Kidney (tissue), 14 donors: Measurements from ENCODE around the gene MIOX. TPM values are rescaled to one million over a fixed set of nuclear protein-coding genes. Genes with fewer than 3 reads are reported as not detected.

Source experiments
- DNase-seq, 5 donors: peaks; one replicate each; pipeline ENCODE4 v3.0.0-alpha.2; 2013 to 2020
- FAIRE-seq: peaks from 2 replicates; lab custom pipeline; 2012; peaks lifted over from hg19 to GRCh38; lab: Jason Lieb, UNC
- H3K27ac ChIP-seq, 2 donors: one replicate each; pipeline ENCODE4 v1.7.0; 2013; ENCODE audit warnings: low read depth in 2 of 2, low read length in 2 of 2, inconsistent platforms in 1 of 2
- H3K27me3 ChIP-seq: one replicate; pipeline ENCODE4 v1.7.1; 2013; ENCODE audit warnings: low read length, inconsistent platforms; ENCODE audit not compliant: control insufficient read depth, insufficient read depth
- H3K36me3 ChIP-seq, 3 donors: one replicate each; pipeline versions ENCODE4 v1.7.0 to v1.7.1; 2013; ENCODE audit warnings: low read length in 3 of 3, control low read depth in 1 of 3, inconsistent platforms in 1 of 3; ENCODE audit not compliant: insufficient read depth in 3 of 3, control insufficient read depth in 2 of 3
- H3K4me1 ChIP-seq, 3 donors: one replicate each; pipeline versions ENCODE4 v1.7.0 to v1.7.1; 2013; ENCODE audit warnings: low read length in 3 of 3, inconsistent platforms in 1 of 3, low read depth in 1 of 3; ENCODE audit not compliant: control insufficient read depth in 2 of 3, insufficient read depth in 2 of 3
- H3K4me3 ChIP-seq, 3 donors: one replicate each; pipeline versions ENCODE4 v1.7.0 to v1.8.1; 2013; ENCODE audit warnings: low read length in 3 of 3, control low read depth in 1 of 3, inconsistent platforms in 1 of 3
- H3K9ac ChIP-seq, 3 donors: one replicate each; pipeline versions ENCODE4 v1.7.0 to v1.7.1; 2013; ENCODE audit warnings: low read length in 3 of 3, control low read depth in 1 of 3, inconsistent platforms in 1 of 3
- H3K9me3 ChIP-seq, 3 donors: one replicate each; pipeline versions ENCODE4 v1.7.0 to v1.7.1; 2013; ENCODE audit warnings: low read length in 3 of 3, control low read depth in 1 of 3, inconsistent platforms in 1 of 3; ENCODE audit not compliant: control insufficient read depth in 2 of 3, insufficient read depth in 1 of 3
- intact Hi-C: fragments of 100-400 bp; cut with DNase I; formaldehyde crosslinking; loops from one replicate; pipeline ENCODE4 v1.11.1; 2022
- polyA plus RNA-seq: library from polyadenylated mRNA; stranded (reverse); fragments of 350-450 nt; fragmentation: Illumina TruSeq; extraction: RNeasy Lipid Tissue Mini Kit (QIAGEN cat#74804); gene quantifications from one replicate; pipeline ENCODE4 v1.2.3, GENCODE V29; 2014; ENCODE audit warnings: low read depth, low replicate concordance; ENCODE audit not compliant: insufficient read depth
- total RNA-seq: library from RNA; stranded (reverse); fragmentation: NEBNext Ultra II Directional; extraction: Animal tissue kit (Norgen Biotek cat#: 25700); gene quantifications from one replicate; pipeline ENCODE4 v1.2.1, GENCODE V29; 2021
- TF ChIP-seq, protein P1 (sequence below): IDR thresholded peaks from 3 replicates; pipeline ENCODE4 v1.5.1; 2012; ENCODE audit warnings: mild to moderate bottlenecking, moderate library complexity, borderline replicate concordance; ENCODE audit not compliant: insufficient read depth; ENCODE audit errors: extremely low read depth
- donor health status: control.
- donor health status: control.
- donor health status: control.
- donor health status: control.
- donor health status: control.
- donor health status: DM: yes; HTN: yes; CAD: no.
- donor health status: Normal renal cell carcinoma (clear cell type).

Gene MIOX
- total and polyA plus RNA-seq, 2 donors from 2014 or later, result 3.5 to 455 TPM

DNA sequence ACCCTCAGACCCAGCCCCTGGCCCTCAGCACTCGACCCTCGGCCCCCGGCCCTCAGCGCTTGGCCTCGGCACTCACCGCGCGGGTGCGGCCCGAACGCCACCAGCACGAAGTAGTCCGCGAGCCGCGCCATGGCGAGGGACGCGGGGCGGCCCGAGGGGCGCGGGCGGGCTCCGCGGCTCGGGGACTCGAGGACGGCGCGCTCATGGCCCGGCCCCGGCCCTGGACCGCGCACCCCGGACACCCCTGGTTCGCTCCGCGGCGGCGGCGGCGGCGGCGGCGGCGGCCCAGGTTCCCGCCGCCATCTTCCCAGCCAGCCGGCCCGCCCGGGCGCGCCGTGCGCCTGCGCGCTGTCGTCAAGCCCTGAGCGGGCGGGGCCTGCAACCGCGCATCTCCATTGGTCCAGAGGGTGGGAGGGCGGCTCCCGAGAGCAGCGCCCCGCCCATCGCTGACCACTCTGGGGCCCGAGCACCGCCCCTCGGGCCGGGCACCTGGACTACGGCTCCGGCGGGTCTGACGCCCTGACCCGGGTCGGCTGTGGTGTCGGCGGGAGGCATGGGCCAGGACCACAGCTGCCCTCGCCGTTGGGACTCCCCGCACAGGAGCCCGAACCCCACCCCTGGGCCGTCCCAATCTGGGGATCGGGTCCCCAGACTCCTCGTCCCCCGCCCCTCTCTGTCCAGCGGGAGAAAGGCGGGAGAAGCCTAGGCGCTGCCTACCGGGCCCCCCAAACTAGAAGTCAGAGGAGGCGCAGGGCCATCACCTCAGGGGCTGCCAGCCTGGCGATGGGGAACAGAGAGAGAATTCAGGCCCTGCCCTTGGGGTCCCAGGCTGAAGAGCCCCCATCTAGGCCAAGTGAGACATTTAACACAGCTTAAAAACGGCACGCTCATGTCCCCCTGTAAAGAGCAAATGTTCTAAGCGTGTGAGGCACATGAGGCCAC is 11.7 kb upstream of the MIOX start, which contains the start of gene SBF1:
SBF1 (minus strand) TSS at position 326 of the 942 bp plus-strand sequence; CDS start at position 131, 195 bp downstream.
- peaks cover 2% of the 10 kb centered on the region for H3K27me3 ChIP-seq
- peaks cover 0 to 31% (median 20%) of the 10 kb centered on the region in 3 donors for H3K4me1 ChIP-seq
- peak within 1 kb of the TSS; percentile 44 to 72 (median 71) for H3K4me3 ChIP-seq
- FAIRE-seq (no peak), DNase-seq (peak; percentile 92 to 97 (median 95))
- H3K27ac ChIP-seq, result peak within 1 kb of the TSS in 1 of 2 donors; percentile 60
- TF ChIP-seq, protein P1, sequence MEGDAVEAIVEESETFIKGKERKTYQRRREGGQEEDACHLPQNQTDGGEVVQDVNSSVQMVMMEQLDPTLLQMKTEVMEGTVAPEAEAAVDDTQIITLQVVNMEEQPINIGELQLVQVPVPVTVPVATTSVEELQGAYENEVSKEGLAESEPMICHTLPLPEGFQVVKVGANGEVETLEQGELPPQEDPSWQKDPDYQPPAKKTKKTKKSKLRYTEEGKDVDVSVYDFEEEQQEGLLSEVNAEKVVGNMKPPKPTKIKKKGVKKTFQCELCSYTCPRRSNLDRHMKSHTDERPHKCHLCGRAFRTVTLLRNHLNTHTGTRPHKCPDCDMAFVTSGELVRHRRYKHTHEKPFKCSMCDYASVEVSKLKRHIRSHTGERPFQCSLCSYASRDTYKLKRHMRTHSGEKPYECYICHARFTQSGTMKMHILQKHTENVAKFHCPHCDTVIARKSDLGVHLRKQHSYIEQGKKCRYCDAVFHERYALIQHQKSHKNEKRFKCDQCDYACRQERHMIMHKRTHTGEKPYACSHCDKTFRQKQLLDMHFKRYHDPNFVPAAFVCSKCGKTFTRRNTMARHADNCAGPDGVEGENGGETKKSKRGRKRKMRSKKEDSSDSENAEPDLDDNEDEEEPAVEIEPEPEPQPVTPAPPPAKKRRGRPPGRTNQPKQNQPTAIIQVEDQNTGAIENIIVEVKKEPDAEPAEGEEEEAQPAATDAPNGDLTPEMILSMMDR, result no peak
- H3K9me3 ChIP-seq, result no peaks in the 10 kb centered on the region
- intact Hi-C loops, result no loop called here
- no peaks in the 10 kb centered on the region for H3K36me3 ChIP-seq
- H3K9ac ChIP-seq, result peak within 1 kb of the TSS; percentile 36 to 58 (median 48)

DNA sequence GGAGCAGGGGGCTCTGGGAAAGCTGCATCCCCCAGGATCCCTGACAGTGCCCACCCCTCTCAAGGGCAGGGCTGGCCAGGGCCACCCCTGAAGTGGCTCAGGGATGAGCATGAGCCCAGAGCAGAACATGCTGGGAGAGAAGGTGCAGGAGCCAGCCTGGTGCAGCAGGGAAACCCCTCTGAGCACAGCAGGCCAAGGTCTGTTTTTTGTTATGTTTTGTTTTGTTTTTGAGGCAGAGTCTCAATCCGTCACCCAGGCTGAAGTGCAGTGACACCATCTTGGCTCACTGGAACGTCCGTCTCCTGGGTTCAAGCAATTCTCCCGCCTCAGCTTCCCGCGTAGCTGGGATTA is 11.0 kb upstream of the MIOX start:
- Histone ChIP-seq H3K9ac (no peak overlapping the region), H3K4me1 (peaks cover 0 to 26% (median 17%) of the 10 kb centered on the region in 3 donors), H3K9me3 (no peaks in the 10 kb centered on the region), H3K27ac (no peak overlapping the region), H3K36me3 (no peaks in the 10 kb centered on the region), H3K4me3 (peak overlapping the region in 1 of 3 donors; percentile 60), H3K27me3 (peaks cover 8% of the 10 kb centered on the region)
- intact Hi-C loops, result no loop called here
- no peak for DNase-seq
- no peak for FAIRE-seq
- TF ChIP-seq, protein P1, result no peak

DNA sequence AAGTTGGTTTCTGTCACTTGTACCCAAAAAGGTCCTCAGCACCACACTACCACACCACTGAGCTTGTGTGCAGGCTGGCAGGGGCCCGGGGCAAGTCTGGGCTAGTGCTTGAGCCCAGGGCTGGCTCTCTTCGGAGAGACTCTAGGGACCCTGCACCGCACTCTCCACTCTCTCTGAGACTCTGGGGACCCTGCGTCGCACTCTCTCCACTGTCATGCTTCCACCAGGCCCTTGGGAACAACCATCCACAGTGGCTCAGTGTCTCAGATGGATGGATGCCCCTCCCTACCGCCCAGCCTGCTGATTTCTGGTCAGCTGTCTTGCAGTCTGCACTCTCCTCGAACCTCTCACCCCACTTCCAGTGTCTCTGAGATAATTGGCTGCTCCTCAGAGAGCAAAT is 9.8 kb upstream of the MIOX start:
- intact Hi-C loops, result no loop called here
- Histone ChIP-seq H3K27me3 (peaks cover 8% of the 10 kb centered on the region), H3K4me1 (peaks cover 0 to 20% (median 14%) of the 10 kb centered on the region in 3 donors), H3K27ac (no peak overlapping the region), H3K4me3 (no peak overlapping the region), H3K9me3 (no peaks in the 10 kb centered on the region), H3K36me3 (no peaks in the 10 kb centered on the region), H3K9ac (no peak overlapping the region)
- TF ChIP-seq, protein P1, result no peak
- peak in 1 of 5 donors; percentile 51 for DNase-seq
- no peak for FAIRE-seq
